GM19468 (cell line): ENCODE measurements around the gene NRROS.
"Not testable (repeated sequence)": the region's sequence is repeated elsewhere in the genome, so short reads cannot be mapped to it uniquely, and the experiment has no call there.

ENCODE experiments used
- ATAC-seq: cut with Tn5 transposase; IDR thresholded peaks from one replicate; pipeline ENCODE4 v1.9.1; 2021; ENCODE audit warnings: mild to moderate bottlenecking, moderate library complexity, moderate number of reproducible peaks; ENCODE audit not compliant: unreplicated experiment; ENCODE audit errors: extremely low read depth

The NRROS gene

GRCh38 chr3:196639483-196640296, at the start of gene NRROS:
TSS of gene NRROS (plus strand) at chr3:196639694. CDS start at chr3:196654540, 14,846 bp downstream.
- ATAC-seq, result no peak

- no peak for ATAC-seq
Measured at GRCh38 chr3:196590279-196590678, 49.2 kb upstream of the NRROS start.

GRCh38 chr3:196596355-196596754, 43.1 kb upstream of the NRROS start:
- no peak for ATAC-seq

- not testable (repeated sequence) for ATAC-seq
Measured at GRCh38 chr3:196597971-196598733, 41.3 kb upstream of the NRROS start.

- no peak for ATAC-seq
Measured at GRCh38 chr3:196599734-196600128, 39.8 kb upstream of the NRROS start.

- no peak for ATAC-seq
Measured at GRCh38 chr3:196600359-196600758, 39.1 kb upstream of the NRROS start.

GRCh38 chr3:196602673-196603072, 36.8 kb upstream of the NRROS start:
- ATAC-seq, result no peak

GRCh38 chr3:196603683-196604082, 35.8 kb upstream of the NRROS start:
- ATAC-seq, result no peak

- no peak for ATAC-seq
Measured at GRCh38 chr3:196604548-196604947, 34.9 kb upstream of the NRROS start.

GRCh38 chr3:196608693-196609092, 30.8 kb upstream of the NRROS start:
- ATAC-seq, result no peak

GRCh38 chr3:196609343-196609775, 30.1 kb upstream of the NRROS start:
- ATAC-seq, result no peak

- no peak for ATAC-seq
Measured at GRCh38 chr3:196609805-196610515, 29.5 kb upstream of the NRROS start.

- no peak for ATAC-seq
Measured at GRCh38 chr3:196611761-196612483, 27.6 kb upstream of the NRROS start.

- ATAC-seq, result not testable (repeated sequence)
Measured at GRCh38 chr3:196615234-196615633, 24.3 kb upstream of the NRROS start.

GRCh38 chr3:196617256-196617655, 22.2 kb upstream of the NRROS start:
- no peak for ATAC-seq

GRCh38 chr3:196619223-196619622, 20.3 kb upstream of the NRROS start:
- ATAC-seq, result no peak

GRCh38 chr3:196619627-196620026, 19.9 kb upstream of the NRROS start:
- ATAC-seq, result not testable (repeated sequence)

GRCh38 chr3:196620161-196620604, 19.3 kb upstream of the NRROS start:
- ATAC-seq, result no peak

GRCh38 chr3:196620684-196621083, 18.8 kb upstream of the NRROS start:
- ATAC-seq, result no peak

GRCh38 chr3:196621611-196622010, 17.9 kb upstream of the NRROS start:
- no peak for ATAC-seq
